ENCODE results near the gene CRYBG1. TPM values are rescaled to one million over a fixed set of nuclear protein-coding genes. Genes with fewer than 3 reads are reported as not detected.

Gene CRYBG1
- total and polyA plus RNA-seq, 2 of the 13 experiments (the other 11 are each of a cell fraction or from before 2014, with no cell fraction given) = 10.1 to 21.9 TPM

DNA sequence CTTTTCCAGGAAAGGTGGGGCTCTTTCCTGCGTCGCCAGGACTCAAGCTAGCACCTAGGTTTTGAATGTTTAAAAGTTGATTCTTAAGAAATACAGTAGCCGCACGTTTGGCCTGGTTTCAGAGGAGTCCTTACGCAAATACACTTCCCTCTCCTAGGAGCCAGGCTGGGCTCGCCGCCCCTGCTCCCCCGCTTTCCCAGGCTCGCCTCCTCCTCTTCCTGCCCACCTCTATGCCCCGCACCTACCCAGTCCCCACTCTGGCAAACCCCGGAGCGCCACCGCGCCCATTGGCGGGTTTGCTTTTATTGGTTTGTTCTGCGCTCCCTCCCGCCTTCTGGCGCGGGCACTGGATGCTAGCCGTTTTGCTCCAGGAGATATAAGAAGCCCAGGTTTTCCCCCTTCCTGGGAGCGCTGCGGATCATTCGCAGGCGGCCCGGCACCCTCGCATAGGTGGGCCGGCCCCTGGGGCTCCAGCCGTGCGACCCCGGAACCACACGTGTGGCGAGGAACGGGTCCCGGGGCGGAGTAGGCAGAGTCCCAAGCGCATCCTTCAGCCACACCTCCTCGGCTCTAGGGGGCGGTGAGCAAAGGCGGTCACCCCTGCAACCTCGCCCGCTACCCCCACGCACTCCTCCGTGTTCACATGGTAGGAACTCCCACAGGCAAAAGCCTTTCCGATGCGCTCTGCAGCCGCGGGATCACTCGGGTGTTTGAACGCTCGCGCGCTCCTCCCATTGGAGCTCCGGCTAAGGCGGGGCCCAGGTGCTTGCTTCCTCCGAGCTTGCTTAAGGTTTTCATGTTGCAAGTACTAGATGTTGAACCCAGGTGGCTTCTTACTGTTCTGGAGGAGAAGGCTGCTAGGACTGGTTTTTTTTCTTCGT is 149.8 kb downstream of the CRYBG1 start (continued):
- TF ChIP-seq ZBTB20 (CRISPR knock-in tag; IDR thresholded peaks at IDR 0.05; ENCODE audit: borderline replicate concordance, low read depth) (no peak), KLF15 (CRISPR knock-in tag; IDR thresholded peaks at IDR 0.05; ENCODE audit: borderline replicate concordance) (no peak), ZNF781 (CRISPR knock-in tag; IDR thresholded peaks at IDR 0.05; ENCODE audit: borderline replicate concordance, not compliant biosample characterization) (no peak), KMT2B (CRISPR knock-in tag; IDR thresholded peaks at IDR 0.05) (0 out of 2 replicates have a peak, but pooled peaks have one; percentile 47), ZNF547 (CRISPR knock-in tag; IDR thresholded peaks at IDR 0.05) (no peak), MTA1 (CRISPR knock-in tag; IDR thresholded peaks at IDR 0.05; ENCODE audit: borderline replicate concordance) (peak; percentile 63; the same call in 1 of the 2 replicates), RFX1 (IDR thresholded peaks at IDR 0.05) (no peak), HNRNPK (IDR thresholded peaks at IDR 0.05; ENCODE audit: low read depth, low read length, poor library complexity, severe bottlenecking) (no peak), HDAC6 (IDR thresholded peaks at IDR 0.05; ENCODE audit: low read depth, low read length) (no peak), AGO2 (optimal IDR thresholded peaks at IDR 0.05; ENCODE audit: low read depth, low read length) (no peak)
- TF ChIP-seq, protein P1, sequence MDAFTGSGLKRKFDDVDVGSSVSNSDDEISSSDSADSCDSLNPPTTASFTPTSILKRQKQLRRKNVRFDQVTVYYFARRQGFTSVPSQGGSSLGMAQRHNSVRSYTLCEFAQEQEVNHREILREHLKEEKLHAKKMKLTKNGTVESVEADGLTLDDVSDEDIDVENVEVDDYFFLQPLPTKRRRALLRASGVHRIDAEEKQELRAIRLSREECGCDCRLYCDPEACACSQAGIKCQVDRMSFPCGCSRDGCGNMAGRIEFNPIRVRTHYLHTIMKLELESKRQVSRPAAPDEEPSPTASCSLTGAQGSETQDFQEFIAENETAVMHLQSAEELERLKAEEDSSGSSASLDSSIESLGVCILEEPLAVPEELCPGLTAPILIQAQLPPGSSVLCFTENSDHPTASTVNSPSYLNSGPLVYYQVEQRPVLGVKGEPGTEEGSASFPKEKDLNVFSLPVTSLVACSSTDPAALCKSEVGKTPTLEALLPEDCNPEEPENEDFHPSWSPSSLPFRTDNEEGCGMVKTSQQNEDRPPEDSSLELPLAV (CRISPR knock-in tag; conservative IDR thresholded peaks at IDR 0.05; ENCODE audit: low read depth) = no peak
- TF ChIP-seq, protein P2, sequence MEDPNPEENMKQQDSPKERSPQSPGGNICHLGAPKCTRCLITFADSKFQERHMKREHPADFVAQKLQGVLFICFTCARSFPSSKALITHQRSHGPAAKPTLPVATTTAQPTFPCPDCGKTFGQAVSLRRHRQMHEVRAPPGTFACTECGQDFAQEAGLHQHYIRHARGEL (CRISPR knock-in tag; IDR thresholded peaks at IDR 0.05) = no peak
- TF ChIP-seq, protein P3, sequence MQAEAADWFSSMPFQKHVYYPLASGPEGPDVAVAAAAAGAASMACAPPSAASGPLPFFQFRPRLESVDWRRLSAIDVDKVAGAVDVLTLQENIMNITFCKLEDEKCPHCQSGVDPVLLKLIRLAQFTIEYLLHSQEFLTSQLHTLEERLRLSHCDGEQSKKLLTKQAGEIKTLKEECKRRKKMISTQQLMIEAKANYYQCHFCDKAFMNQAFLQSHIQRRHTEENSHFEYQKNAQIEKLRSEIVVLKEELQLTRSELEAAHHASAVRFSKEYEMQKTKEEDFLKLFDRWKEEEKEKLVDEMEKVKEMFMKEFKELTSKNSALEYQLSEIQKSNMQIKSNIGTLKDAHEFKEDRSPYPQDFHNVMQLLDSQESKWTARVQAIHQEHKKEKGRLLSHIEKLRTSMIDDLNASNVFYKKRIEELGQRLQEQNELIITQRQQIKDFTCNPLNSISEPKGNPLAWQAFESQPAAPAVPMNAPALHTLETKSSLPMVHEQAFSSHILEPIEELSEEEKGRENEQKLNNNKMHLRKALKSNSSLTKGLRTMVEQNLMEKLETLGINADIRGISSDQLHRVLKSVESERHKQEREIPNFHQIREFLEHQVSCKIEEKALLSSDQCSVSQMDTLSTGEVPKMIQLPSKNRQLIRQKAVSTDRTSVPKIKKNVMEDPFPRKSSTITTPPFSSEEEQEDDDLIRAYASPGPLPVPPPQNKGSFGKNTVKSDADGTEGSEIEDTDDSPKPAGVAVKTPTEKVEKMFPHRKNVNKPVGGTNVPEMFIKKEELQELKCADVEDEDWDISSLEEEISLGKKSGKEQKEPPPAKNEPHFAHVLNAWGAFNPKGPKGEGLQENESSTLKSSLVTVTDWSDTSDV (CRISPR knock-in tag; IDR thresholded peaks at IDR 0.05) = no peak
- TF ChIP-seq, protein P4, sequence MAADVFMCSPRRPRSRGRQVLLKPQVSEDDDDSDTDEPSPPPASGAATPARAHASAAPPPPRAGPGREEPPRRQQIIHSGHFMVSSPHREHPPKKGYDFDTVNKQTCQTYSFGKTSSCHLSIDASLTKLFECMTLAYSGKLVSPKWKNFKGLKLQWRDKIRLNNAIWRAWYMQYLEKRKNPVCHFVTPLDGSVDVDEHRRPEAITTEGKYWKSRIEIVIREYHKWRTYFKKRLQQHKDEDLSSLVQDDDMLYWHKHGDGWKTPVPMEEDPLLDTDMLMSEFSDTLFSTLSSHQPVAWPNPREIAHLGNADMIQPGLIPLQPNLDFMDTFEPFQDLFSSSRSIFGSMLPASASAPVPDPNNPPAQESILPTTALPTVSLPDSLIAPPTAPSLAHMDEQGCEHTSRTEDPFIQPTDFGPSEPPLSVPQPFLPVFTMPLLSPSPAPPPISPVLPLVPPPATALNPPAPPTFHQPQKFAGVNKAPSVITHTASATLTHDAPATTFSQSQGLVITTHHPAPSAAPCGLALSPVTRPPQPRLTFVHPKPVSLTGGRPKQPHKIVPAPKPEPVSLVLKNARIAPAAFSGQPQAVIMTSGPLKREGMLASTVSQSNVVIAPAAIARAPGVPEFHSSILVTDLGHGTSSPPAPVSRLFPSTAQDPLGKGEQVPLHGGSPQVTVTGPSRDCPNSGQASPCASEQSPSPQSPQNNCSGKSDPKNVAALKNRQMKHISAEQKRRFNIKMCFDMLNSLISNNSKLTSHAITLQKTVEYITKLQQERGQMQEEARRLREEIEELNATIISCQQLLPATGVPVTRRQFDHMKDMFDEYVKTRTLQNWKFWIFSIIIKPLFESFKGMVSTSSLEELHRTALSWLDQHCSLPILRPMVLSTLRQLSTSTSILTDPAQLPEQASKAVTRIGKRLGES (CRISPR knock-in tag; IDR thresholded peaks at IDR 0.05; ENCODE audit: borderline replicate concordance) = no peak
- TF ChIP-seq, protein P5, sequence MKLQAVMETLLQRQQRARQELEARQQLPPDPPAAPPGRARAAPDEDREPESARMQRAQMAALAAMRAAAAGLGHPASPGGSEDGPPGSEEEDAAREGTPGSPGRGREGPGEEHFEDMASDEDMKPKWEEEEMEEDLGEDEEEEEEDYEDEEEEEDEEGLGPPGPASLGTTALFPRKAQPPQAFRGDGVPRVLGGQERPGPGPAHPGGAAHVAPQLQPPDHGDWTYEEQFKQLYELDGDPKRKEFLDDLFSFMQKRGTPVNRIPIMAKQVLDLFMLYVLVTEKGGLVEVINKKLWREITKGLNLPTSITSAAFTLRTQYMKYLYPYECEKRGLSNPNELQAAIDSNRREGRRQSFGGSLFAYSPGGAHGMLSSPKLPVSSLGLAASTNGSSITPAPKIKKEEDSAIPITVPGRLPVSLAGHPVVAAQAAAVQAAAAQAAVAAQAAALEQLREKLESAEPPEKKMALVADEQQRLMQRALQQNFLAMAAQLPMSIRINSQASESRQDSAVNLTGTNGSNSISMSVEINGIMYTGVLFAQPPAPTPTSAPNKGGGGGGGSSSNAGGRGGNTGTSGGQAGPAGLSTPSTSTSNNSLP (IDR thresholded peaks at IDR 0.05; ENCODE audit: low read depth, low read length) = no peak
- TF ChIP-seq, protein P6, sequence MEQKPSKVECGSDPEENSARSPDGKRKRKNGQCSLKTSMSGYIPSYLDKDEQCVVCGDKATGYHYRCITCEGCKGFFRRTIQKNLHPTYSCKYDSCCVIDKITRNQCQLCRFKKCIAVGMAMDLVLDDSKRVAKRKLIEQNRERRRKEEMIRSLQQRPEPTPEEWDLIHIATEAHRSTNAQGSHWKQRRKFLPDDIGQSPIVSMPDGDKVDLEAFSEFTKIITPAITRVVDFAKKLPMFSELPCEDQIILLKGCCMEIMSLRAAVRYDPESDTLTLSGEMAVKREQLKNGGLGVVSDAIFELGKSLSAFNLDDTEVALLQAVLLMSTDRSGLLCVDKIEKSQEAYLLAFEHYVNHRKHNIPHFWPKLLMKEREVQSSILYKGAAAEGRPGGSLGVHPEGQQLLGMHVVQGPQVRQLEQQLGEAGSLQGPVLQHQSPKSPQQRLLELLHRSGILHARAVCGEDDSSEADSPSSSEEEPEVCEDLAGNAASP (CRISPR knock-in tag; IDR thresholded peaks at IDR 0.05; ENCODE audit: borderline replicate concordance) = no peak
